GM21390 (cell line): ENCODE data around the gene CRTC1.
"Not testable (repeated sequence)": the region's sequence is repeated elsewhere in the genome, so short reads cannot be mapped to it uniquely, and the experiment has no call there.

ENCODE experiments used
- ATAC-seq: cut with Tn5 transposase; IDR thresholded peaks from one replicate; pipeline ENCODE4 v1.9.1; 2021; ENCODE audit not compliant: unreplicated experiment

Gene CRTC1

DNA sequence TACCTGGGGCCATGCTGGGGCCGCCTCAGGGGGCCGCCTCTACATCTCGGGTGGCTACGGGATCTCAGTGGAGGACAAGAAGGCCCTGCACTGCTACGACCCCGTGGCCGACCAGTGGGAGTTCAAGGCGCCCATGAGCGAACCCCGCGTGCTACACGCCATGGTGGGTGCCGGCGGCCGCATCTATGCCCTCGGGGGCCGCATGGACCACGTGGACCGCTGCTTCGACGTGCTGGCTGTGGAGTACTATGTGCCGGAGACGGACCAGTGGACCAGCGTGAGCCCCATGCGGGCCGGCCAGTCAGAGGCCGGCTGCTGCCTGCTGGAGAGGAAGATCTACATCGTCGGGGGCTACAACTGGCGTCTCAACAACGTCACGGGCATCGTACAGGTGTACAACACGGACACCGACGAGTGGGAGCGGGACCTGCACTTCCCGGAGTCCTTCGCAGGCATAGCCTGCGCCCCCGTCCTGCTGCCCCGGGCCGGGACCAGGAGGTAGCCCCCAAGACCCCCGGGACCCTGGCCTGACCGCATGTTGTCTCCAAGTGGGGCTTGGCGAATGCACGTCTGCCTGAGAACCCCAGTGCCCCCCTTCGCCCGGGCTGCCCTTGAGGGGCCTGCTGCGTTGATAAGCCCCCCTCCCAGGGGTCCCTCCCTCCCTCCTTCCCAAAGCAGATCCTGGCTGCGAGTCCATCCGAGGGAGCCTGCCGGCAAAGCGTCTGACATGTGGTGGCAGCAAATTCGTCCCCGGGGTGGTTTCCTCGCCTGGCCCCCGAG is 14.5 kb upstream of the CRTC1 start:
- no peak for ATAC-seq

DNA sequence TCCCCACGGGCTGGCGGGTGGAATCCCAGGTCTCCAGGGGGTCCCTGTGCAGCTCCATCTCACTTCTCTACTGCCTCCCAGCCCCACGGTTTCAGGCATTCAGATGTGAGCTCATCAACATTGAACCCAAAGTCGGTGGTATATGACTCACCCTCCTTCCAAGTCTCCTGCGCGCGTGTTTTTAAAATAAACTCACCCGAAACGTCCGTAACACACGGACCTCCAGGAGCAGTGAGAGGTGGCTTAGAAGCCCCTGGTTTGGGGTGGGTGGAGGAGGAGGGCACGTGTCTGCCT is 14.0 kb upstream of the CRTC1 start:
- ATAC-seq: no peak

DNA sequence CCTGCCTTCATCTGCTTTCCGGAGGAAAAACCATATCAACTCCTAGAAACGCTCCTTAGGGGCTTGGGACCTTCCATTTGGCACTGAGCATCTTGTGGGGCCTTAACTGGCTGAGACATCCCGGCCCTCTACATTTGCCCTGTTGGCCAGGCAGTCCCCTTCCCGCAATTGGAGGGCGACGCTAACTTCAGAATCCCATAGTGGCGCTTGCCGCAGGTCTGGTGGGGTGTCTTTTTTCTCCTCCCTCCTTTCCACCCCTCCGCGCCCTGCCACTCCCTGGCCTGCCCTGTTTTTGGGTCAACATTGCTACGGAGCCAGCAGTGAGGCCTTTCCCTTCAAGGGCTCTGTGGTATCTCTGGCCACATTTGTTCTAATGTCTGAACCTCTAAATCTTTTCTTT is 13.6 kb upstream of the CRTC1 start:
- no peak for ATAC-seq

DNA sequence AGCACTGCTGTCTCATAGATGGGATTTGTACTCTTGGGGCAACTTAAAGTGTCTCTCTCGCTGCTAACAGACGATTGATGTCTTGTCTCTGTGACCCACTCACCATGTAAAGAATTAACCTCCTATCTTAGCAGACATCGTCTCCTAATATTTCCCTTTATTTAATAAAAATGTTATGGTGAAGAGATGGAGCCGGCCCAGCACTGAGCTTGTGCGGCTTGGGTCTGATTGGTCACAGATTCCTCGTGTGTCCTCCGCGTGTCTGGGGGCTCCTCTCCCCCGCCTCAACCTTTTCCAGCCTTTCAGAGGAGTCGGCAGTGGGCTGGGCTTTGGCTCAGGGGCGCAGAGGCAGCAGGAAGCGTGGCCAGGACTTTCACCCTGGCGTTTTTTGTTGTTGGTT is 13.2 kb upstream of the CRTC1 start:
- ATAC-seq: no peak

DNA sequence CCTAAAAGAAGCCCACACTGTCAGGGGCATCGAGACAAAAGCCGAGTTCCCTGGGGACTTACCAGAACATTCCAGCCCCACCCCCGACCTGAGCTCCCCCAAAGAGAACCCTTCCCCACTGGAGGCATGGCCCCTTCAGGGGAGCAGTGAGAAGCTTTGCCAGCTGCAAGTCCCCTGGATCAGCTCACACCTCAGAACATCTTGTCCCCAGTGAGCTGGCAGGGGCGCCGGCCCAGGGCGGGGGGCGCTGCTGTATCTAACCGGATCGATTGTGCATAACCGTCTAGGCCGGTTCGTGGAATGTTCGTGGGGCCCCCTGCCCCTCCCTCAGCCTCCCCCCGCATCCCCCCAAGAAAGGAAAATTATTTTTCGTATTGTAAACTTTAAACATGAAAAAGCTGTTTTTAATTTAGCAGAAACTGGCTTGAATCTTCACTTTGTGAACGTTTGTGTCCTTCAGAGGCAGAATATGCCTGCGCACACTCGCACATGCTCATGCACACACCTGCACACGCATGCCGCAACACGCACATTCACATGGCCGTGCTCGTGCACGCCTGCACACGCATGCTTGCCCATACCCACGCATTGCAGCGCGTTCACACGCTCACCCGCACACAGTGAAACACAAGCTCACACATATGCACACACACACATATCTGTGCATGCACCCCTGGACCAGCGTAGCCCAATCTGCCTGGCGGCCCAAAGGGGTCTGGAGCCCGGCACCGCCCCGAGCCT is 12.0 kb upstream of the CRTC1 start:
- ATAC-seq: no peak

DNA sequence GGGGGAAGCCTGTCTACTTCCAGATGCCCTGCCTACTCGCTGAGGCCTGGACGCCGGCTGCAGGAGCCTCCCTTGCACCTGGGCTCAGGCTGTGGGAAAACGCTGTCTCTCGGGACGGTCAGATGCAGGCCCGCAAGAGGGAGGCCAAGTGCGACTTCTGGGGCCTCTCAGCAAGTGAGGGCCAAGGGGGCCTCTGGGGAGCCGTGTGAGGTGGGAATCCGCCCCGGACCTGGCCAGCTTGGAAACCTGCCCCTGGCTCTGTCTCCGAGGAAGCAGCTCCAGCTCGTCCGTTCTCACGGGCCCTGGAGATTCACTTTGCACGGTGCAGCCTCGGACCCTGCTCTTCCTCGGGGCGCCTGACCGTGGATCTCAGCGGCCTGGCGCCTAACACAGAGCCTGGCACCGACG is 11.4 kb upstream of the CRTC1 start:
- ATAC-seq: no peak

DNA sequence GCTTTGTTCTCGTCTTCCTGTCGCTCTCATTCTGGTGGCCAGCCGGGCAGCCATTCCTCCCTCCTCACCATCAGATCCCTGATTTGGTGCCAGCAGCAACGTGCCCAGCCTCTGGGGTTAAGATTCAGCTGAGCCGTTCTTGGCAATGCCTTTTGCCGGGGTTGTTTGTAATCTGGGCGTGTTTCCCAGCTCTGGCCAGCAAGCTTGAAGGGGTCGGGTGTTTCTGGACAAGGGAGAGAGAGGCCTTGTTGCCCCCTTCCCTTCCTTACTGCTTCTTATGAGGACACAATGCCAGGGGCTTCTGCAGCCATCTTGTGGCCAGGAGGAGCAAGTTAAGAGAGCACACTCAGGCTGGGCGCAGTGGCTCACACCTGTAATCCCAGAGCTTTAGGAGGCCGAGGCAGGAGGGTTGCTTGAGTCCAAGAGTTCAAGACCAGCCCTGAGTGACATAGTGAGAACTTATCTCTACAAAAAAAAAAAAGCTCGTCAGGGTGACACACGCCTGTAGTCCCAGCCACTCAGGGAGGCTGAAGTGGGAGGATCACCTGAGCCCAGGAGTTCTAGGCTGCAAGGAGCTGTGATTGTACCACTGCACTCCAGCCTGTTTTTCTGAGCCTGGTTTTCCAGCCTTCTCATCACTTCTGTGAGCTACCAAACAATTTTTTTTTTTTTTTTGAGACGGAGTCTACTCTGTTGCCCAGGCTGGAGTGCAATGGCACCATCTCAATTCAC is 10.7 kb upstream of the CRTC1 start:
- ATAC-seq: no peak

DNA sequence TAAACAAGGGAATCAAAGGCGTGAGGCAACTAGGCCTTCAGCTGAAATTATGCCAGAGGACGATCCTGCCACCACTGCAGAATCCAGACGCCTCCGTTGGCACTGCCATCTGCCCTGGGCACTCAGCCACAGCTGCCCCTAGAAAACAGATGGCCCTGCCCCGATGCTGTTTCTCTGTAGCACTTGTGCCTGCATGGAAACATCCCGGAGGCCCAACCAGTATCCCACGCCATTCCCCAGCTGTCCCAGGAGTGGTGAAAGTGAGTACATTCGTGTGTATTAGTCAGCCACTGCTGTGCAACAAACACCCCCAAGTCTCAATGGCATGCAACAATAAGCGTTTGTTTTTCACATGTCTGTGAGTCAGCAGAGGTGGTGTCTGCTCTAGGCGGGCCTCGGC is 8.9 kb upstream of the CRTC1 start:
- no peak for ATAC-seq

DNA sequence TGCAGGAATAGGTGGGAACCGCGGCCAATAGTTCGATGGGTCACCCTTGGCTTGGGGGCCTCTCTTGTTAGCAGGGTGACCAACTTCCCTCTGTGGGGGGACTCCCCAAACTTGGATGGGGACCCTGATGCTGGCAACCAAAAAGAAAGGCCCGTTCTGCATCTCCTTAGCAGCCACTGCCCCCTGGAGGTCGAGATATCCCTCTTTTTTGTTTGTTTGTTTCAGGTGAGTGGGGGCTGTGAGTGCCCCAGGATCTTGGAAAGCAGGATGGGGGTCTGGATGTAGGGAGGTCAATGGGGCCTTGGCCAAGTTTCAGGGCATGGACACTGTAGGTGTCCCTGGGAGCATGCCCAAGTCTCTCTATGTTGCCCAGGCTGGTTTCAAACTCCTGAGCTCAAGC is 7.7 kb upstream of the CRTC1 start:
- no peak for ATAC-seq

DNA sequence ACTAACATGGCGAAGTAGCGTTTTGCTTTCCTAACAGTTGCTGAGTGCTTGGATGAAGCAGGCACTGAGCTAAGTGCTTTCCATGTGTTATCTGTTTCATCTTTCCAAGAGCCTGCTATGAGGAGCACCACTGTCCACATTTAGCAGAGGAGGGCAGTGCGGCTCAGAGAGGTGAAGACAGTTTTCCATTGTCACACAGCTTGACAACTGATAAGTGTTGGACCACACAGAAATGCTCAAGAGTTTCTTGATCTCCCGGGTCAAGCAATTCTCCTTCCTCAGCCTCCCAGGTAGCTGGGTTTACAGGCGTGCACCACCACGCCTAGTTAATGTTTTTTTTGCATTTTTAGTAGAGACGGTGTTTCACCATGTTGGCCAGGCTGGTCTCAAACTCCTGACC is 6.8 kb upstream of the CRTC1 start:
- ATAC-seq: no peak

DNA sequence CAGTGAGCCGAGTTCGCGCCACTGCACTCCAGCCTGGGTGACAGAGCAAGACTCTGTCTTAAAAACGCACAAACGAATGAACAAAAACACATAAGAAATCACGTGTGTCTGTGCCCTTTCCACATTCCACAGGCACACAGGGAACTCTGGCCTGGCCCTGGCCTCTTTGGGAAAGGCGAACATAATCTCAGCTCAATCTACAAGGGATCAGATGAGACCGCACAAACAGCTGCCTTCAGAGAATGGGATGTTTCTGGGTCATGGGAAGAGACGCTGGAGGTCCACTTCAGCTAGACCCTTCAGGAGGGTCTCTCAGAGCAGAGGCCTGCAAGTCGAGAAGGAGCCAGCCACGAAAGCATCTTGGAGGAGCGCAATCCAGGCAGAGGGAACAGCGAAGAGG is 6.3 kb upstream of the CRTC1 start:
- ATAC-seq: no peak

DNA sequence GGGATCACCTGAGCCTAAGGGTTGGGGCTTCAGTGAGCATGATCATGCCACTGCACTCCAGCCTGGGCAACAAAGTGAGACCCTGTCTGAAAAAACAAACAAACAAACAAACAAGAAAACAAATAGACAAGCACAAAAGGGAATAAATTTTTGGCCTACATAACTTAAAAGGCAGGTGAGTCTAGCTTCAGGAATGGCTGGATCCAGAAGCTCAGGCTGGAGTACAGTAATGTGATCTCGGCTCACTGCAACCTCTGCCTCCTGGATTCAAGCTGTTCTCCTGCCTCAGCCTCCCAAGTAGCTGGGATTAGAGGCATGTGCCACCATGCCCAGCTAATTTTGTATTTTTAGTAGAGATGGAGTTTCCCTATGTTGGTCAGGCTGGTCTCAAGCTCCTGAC is 3.3 kb upstream of the CRTC1 start:
- ATAC-seq: not testable (repeated sequence)

DNA sequence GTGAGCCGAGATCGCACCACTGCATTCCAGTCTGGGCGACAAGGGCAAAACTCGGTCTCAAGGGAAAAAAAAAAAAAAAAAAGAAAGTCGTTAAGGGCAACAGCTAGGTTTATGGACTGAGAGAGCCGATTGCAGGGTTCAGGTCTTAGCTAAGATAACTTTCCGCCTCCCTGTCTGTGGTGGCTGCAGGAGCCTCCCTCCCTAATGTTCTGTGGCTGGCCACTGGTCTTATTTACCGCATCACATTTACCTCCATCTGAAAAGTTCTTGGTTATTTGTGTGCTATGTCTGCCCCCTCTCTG is 722 bp upstream of the CRTC1 start:
- ATAC-seq: no peak

DNA sequence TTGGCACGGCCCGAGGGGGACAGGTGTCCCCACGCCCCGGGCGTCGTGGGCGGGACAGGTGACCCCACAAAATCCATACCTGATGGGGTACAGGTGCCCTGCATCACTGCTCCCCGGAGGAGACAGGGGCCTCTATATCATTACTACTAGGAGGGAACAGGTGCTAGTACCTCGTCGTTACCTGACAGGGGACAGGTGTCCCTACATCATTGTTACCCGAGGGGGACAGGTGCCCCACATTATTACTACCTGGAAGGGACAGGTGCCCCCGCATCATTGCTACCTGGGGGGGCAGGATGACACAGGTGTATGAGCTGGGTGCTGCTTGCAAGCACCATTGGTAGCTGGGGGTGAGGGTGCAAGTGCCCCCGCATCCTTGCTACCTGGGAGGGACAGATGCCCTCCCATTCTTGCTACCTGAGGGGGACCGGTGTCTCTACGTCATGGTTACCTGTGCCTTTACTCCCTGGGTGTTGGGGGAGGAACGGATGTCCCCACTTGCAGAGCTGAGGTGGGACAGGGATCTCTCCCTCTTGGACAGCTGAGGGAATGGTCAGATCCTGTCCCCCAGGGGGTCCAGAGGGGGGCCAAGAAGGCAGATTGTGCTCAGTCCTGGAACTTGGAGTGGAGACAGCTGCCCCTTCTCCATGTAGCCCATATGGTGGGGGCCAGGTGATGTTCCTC is 620 bp downstream of the CRTC1 start:
- peak; percentile 6 for ATAC-seq

DNA sequence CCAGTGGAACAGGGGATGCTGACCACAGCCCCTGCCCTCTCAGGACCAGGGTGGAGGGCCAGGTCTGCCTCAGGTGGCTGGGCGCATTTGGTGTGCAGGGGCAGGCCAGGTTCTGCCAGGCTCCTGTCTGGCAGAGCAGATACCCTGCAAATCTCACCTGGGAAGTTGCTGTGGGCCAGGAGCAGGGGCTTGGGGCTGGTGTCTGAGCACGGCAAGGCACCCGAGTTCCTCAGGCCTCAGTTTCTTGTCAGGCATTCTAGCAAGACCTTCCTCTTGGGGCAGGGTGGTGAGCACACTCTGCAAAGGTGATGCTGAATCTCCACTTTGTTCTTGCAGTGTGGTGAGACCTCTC is 1.1 kb downstream of the CRTC1 start:
- ATAC-seq: no peak

DNA sequence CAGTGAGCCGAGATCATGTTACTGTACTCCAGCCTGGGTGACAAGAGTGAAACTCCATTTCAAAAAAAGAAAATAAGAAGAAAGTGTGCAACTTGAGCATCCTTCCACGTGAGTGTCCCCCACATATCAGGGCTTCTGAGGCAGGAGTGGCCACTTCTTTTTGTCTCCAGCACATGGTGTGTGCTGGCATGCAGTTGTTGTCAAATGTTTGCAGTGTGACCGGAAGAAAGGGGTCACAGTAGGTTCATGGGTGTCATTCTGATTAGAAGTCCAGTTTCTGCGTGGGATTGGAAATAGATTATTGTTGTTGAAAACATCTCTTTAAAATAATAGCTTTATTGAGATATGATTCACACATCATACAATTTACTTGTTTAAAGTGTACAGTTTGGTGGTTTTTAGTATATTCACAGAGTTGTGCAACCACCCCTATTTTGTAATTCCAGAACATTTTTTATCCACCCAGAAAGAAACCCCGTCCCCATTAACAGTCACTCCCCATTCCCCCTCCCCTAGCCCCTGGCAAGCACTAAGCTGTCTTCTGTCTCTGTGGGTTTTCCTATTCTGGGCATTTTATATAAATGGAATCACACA is 2.2 kb downstream of the CRTC1 start:
- no peak for ATAC-seq

DNA sequence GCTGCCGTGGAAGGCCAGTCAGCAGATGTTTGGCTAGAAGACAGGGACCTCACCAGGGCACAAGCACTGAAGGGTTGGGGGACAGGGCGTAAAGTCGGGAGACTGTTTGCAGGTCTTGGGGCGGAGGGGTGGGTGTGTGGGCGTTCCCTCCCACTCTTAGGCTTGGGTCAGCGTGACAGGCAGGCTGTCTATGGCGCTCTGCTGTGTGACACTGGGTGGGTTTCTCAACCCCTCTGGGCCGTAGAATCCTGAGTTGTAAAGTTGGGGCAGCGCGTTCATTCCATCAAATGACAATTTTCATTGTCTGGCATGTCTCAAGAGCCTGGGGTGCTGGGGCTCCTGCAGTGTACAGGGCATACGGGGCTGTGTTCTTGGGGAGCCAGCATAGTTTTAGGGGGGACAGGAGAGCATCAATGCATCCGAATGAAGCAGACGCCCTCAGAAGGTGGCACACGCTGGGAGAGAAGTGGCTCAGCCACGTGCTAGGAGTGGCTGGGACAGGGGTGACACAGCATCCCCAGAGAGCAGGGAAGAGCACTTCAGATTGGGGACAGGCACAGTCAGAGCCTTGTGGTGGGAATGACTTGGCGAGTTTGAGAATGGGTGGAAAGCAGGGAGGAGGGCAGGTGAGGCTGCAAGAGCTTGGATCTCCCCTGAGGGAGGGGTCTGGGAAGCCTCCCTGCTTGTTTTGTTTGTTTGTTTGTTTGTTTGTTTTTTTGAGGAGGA is 4.4 kb downstream of the CRTC1 start:
- ATAC-seq: no peak

DNA sequence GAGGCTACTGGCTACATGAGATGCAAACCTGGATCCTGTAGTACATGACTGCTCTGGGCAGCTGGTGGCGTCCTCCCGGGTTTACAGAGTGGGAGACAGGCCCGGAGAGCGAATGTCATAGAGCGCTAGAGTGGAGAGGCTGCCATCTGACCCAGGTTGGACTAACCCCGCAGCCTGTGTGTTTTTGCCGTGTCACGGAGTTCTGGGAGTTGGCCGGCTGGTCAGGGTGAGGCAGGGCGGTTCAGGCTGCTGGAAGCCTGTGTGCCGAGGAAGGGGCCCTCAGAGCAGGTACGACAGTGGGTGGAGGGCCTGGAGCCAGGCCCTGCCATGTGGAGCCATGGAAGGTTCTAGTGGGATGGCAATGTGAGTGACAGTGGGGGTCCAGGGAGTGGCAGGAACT is 12.5 kb downstream of the CRTC1 start:
- ATAC-seq: no peak

DNA sequence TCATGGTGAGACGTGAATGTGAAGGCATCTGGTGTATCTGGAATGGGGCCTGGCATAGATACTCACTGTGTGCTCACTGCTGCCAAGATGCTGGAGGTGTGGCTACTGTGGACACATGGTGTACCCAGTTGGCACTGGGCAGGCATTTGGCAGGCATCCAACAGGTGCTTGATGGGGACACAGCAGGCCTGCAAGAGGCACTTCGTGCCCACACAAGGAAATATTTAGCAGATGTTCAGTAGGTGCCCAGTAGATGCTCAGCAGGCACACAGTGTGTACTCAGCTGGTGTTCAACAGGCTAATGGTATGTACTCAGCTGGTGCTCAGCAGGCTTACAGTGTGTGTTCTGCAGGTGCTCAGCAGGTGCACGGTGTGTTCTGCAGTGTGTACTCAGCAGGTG is 14.2 kb downstream of the CRTC1 start:
- no peak for ATAC-seq

DNA sequence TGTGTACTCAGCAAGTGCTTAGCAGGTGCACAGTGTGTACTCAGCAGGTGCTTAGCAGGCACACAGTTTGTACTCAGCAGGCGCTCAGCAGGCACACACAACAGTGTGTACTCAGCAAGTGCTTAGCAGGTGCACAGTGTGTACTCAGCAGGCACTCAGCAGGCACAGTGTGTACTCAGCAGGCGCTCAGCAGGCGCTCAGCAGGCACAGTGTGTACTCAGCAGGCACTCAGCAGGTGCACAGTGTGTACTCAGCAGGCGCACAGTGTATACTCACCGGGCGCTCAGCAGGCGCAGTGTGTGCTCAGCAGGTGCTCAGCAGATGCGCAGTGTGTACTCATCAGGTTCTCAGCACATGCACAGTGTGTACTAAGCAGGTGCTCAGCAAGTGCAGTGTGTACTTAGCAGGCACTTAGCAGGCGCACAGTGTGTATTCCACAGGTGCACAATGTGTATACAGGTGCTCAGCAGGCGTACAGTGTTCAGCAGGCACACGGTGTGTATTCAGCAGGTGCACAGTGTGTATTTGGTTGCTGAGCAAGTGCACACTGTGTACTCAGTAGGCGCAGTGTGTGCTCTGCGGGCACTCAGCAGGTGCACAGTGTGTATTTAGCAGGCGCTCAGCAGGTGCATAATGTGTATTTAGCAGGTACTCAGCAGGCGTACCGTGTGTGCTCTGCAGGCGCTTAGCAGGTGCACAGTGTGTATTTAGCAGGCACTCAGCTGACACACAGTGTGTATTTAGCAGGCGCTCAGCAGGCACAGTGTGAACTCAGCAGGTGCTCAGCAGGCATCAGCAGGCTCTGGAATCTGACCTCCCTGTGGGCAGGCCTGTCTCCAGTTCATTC is 15.1 kb downstream of the CRTC1 start:
- no peak for ATAC-seq
